T-cell (primary cell): ENCODE data around the gene FHL3. TPM values are rescaled to one million over a fixed set of nuclear protein-coding genes. Genes with fewer than 3 reads are reported as not detected.

ENCODE experiments used
- ATAC-seq, 4 experiments: fragments of 200-7000 bp in 3 of 4; fragments of 150-1000 bp in 1 of 4; cut with Tn5 transposase; replicated peaks in 1 of 4; 1 replicate in 3 of 4; 2 replicates in 1 of 4; pipeline ENCODE4 v1.10.0; 2021; ENCODE audit warnings: moderate library complexity in 3 of 4, mild to moderate bottlenecking in 2 of 4, moderate number of reproducible peaks in 1 of 4
- CTCF ChIA-PET, 2 donors: fragments of 300-600 bp; sonication (Branson Sonifier 250); formaldehyde crosslinking; loops; one replicate each; lab custom pipeline; 2022; ENCODE audit warnings: antibody characterized with exemption in 2 of 2; lab: Charles Lee
- POLR2A ChIA-PET, 2 donors: fragments of 300-600 bp; sonication (Branson Sonifier 250); formaldehyde crosslinking; loops; one replicate each; lab custom pipeline; 2022; ENCODE audit warnings: antibody characterized with exemption in 2 of 2; lab: Charles Lee
- DNase-seq, 35 experiments: peaks; one replicate each; pipeline versions ENCODE4 v3.0.0 to v3.0.0-alpha.2; 2013 to 2023
- H3K27ac ChIP-seq: one replicate; pipeline ENCODE4 v1.5.1; 2013; ENCODE audit warnings: low read length
- H3K27me3 ChIP-seq, 2 experiments: replicated peaks in 1 of 2; 1 replicate in 1 of 2; 2 replicates in 1 of 2; pipeline versions ENCODE4 v1.6.1 to v1.7.0; 2013; ENCODE audit warnings: low read length in 1 of 2, mixed read lengths in 1 of 2; ENCODE audit not compliant: control insufficient read depth in 2 of 2, insufficient read depth in 2 of 2; ENCODE audit errors: extremely low read depth in 1 of 2
- H3K36me3 ChIP-seq, 2 donors: 1 replicate in 1 of 2; 2 replicates in 1 of 2; pipeline versions ENCODE4 v1.6.1 to v1.7.0; 2013; ENCODE audit warnings: low read length in 1 of 2; ENCODE audit not compliant: control insufficient read depth in 2 of 2, insufficient read depth in 1 of 2; ENCODE audit errors: extremely low read depth in 1 of 2
- H3K4me1 ChIP-seq, 2 experiments: 1 replicate in 1 of 2; 2 replicates in 1 of 2; pipeline versions ENCODE4 v1.6.1 to v1.7.0; 2013; ENCODE audit warnings: low read length in 2 of 2, mixed read lengths in 1 of 2; ENCODE audit not compliant: insufficient read depth in 2 of 2, control insufficient read depth in 1 of 2; ENCODE audit errors: extremely low read depth in 1 of 2
- H3K4me3 ChIP-seq, 2 donors: 1 replicate in 1 of 2; 2 replicates in 1 of 2; pipeline versions ENCODE4 v1.5.1 to v1.7.0; 2013; ENCODE audit warnings: mild to moderate bottlenecking in 2 of 2, low read length in 1 of 2, moderate library complexity in 1 of 2; ENCODE audit not compliant: control insufficient read depth in 1 of 2; ENCODE audit errors: extremely low read depth in 1 of 2
- H3K9me3 ChIP-seq: 2 replicates; pipeline ENCODE4 v1.7.0; 2013
- H3K27ac Mint-ChIP-seq, 2 donors: one replicate each; pipeline ENCODE4 v1.8.0; 2020 to 2021; ENCODE audit warnings: mild to moderate bottlenecking in 2 of 2, mixed read lengths in 2 of 2
- H3K27me3 Mint-ChIP-seq, 2 donors: one replicate each; pipeline ENCODE4 v1.8.0; 2021 to 2022; ENCODE audit warnings: mixed read lengths in 2 of 2
- H3K36me3 Mint-ChIP-seq: one replicate; pipeline ENCODE4 v1.8.0; 2021; ENCODE audit warnings: mixed read lengths
- H3K4me1 Mint-ChIP-seq, 3 donors: one replicate each; pipeline ENCODE4 v1.8.0; 2020 to 2022; ENCODE audit warnings: mixed read lengths in 3 of 3, mild to moderate bottlenecking in 1 of 3
- H3K4me3 Mint-ChIP-seq, 3 donors: one replicate each; pipeline ENCODE4 v1.8.0; 2020 to 2022; ENCODE audit warnings: mild to moderate bottlenecking in 3 of 3, mixed read lengths in 3 of 3, moderate library complexity in 3 of 3
- H3K9me3 Mint-ChIP-seq, 3 donors: one replicate each; pipeline ENCODE4 v1.8.0; 2020 to 2022; ENCODE audit warnings: mixed read lengths in 3 of 3
- WGBS: methylation state at CpG from one replicate; pipeline ENCODE4 v1.1.5; 2013; ENCODE audit warnings: missing lambda C conversion rate; ENCODE audit not compliant: insufficient coverage; 5-methylcytosine and 5-hydroxymethylcytosine counted together
- total RNA-seq, 35 experiments: library from RNA in 6 of 35; stranded (reverse) in 6 of 35; fragments of 120-200 nt in 1 of 35; gene quantifications; one replicate each; pipeline versions ENCODE4 v1.2.1 to v1.2.4 and lab custom pipeline; 2013 to 2026

Gene FHL3, protein sequence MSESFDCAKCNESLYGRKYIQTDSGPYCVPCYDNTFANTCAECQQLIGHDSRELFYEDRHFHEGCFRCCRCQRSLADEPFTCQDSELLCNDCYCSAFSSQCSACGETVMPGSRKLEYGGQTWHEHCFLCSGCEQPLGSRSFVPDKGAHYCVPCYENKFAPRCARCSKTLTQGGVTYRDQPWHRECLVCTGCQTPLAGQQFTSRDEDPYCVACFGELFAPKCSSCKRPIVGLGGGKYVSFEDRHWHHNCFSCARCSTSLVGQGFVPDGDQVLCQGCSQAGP
- total RNA-seq (10 to 100 TPM in 2 of 5 donors, 1 to 10 TPM in 3; 4.1 to 19.3 (median 8.1) TPM), total RNA-seq (lab: John Stamatoyannopoulos, UW) (2.2 to 19.7 (median 4.9) reads per million in 29 experiments)
- total RNA-seq (2013): 6.9 TPM

DNA sequence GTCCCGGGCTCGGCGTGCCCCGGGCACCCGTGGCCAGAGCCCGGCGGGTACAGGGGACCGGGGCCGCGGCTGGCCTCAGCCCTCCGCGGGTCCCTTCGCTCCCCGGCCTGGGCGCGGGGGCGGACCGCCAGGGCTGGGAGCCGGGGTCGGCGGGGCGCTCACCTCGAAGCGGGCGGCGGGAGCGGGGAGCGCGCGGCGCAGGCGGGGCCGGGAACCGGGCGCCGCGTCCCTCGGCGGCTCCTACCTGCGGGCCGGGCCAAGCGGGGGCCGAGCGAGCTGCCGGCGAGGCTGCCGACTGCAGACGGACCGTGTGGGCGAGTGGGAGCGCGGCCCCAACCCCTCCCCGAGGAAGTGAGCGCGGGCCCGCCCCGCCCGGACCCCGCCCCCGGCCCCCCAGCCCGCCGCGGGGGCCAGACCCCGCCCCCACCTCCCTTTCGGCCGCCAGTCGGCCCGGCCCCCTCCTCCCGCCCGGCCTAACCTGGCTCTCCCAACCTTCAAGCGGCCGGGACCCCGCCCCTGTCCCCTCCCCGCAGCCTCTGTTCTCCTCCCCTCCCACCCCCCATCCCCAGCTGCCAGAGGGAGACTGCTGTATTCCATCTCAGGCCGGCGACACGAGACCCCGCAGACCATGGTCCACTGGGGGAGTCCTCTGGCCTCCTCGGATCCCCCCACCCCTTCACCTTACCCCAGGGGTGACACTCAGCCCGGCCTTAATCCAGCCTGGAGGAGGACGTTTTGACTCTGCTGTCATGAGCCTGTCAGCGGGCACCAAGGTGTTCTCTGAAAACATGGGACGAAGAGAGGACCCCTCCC is at the start of gene FHL3:
FHL3 (minus strand) TSS at position 320 of the 813 bp plus-strand sequence. CDS start 6,102 bp downstream, outside the sequence.
- Histone ChIP-seq H3K9me3 (no peaks in the 10 kb centered on the region), H3K27me3 (peaks cover 0 to 18% of the 10 kb centered on the region in 2 experiments), H3K27ac (peak within 1 kb of the TSS; percentile 72), H3K4me1 (peaks cover 0 to 45% of the 10 kb centered on the region in 2 experiments), H3K36me3 (no peaks in the 10 kb centered on the region), H3K4me3 (peak within 1 kb of the TSS; percentile 45 to 57)
- H3K27me3 Mint-ChIP-seq: peaks cover 0 to 3% of the 10 kb centered on the region in 2 donors
- DNase-seq (peak in 5 of 35 experiments; percentile 17 to 55 (median 44)), ATAC-seq (peak; percentile 33 to 57 (median 50))
- H3K9me3 Mint-ChIP-seq: no peaks in the 10 kb centered on the region
- POLR2A ChIA-PET: no interaction called here
- peaks cover 22 to 56% (median 50%) of the 10 kb centered on the region in 3 donors for H3K4me1 Mint-ChIP-seq
- 1% methylated on average over 61 of the region's 83 CpGs for WGBS
- CTCF ChIA-PET: no interaction called here
- no peaks in the 10 kb centered on the region for H3K36me3 Mint-ChIP-seq
- peak within 1 kb of the TSS; percentile 68 to 86 for H3K27ac Mint-ChIP-seq
- peak within 1 kb of the TSS; percentile 76 to 83 (median 77) for H3K4me3 Mint-ChIP-seq

DNA sequence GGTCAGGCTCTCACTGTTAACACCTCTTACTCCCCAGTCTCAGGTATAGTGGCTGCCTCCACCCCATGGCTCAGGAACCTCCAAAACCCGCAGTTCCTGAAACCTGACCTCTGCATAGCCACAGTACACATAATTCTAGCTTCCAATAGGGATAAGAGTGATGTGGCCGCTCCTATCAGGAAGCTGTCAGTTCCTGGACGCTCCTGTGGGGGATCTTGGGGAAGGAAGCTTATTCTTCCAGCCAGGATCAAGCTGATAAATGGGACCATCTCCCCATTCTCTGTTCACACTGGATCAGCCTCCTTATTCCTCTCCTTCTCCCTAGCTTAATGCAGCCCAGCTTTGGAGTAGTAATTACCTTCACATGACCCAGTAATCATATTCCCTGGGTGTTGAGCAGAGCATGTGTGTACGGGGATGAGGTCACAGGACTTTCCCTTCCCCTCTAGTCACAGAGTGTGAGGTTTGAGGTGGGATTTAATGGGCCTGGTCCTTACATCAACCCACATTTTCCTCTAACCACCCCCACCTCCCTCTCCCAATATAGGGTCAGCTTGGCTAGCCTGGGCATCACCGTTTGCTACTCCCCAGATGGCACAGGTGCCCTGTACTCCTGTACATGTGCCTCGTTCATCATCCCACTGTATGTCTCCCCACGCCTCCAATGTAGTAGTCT is 48.2 kb upstream of the FHL3 start:
- no peak overlapping the region for H3K27ac Mint-ChIP-seq
- H3K4me3 ChIP-seq: no peak overlapping the region
- ATAC-seq: no peak
- H3K4me1 Mint-ChIP-seq: peaks cover 7 to 8% (median 8%) of the 10 kb centered on the region in 3 donors
- H3K27ac ChIP-seq: no peak overlapping the region
- CTCF ChIA-PET: no interaction called here
- H3K36me3 Mint-ChIP-seq: no peaks in the 10 kb centered on the region
- no peaks in the 10 kb centered on the region for H3K9me3 ChIP-seq
- no CpG with 5 or more reads among the region's 7 CpGs for WGBS
- no peak overlapping the region for H3K4me3 Mint-ChIP-seq
- H3K9me3 Mint-ChIP-seq: no peaks in the 10 kb centered on the region
- H3K4me1 ChIP-seq: peaks cover 0 to 9% of the 10 kb centered on the region in 2 experiments
- H3K36me3 ChIP-seq: no peaks in the 10 kb centered on the region
- POLR2A ChIA-PET: no interaction called here
- no peak for DNase-seq
- peaks cover 4 to 13% of the 10 kb centered on the region in 2 donors for H3K27me3 Mint-ChIP-seq
- peaks cover 2 to 15% of the 10 kb centered on the region in 2 experiments for H3K27me3 ChIP-seq

DNA sequence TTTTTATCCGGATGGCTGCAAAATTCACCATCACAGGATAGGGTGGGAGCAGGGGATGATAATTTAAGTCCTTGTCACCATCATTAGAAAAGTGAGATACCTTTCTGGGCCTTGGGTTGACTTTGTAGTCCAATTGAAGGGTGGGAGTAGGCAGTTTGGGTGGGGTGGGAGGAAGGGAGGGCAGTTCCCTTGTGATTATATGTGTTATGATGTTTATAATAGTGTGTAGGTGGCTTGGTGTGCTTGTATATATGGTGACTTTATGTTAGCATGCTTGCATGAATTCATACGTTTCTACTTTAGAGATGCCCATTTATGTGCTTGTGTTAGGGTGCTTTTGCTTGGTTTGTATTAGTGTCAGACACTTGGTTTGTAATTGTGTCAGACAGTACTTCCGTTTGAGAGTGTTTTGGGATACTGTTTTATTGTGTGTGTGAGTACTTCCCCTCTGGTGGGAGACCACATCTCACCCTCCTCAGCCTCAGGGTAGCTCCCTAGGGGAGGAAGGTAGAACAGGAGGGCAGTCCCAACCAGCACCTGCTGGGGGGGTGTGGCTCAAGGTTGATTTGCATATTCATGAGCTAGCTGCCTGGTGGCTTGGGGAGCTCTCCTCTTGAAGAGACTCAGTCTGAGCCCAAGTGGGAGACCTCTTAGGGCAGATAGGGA is 47.6 kb upstream of the FHL3 start:
- no peaks in the 10 kb centered on the region for H3K9me3 ChIP-seq
- peaks cover 7 to 8% (median 8%) of the 10 kb centered on the region in 3 donors for H3K4me1 Mint-ChIP-seq
- H3K4me3 Mint-ChIP-seq: no peak overlapping the region
- ChIA-PET CTCF (no interaction called here), POLR2A (no interaction called here)
- H3K27ac ChIP-seq: no peak overlapping the region
- no peak overlapping the region for H3K27ac Mint-ChIP-seq
- peaks cover 7 to 22% of the 10 kb centered on the region in 2 experiments for H3K27me3 ChIP-seq
- no peaks in the 10 kb centered on the region for H3K9me3 Mint-ChIP-seq
- no peaks in the 10 kb centered on the region for H3K36me3 ChIP-seq
- no CpG with 5 or more reads among the region's 3 CpGs for WGBS
- peaks cover 4 to 9% of the 10 kb centered on the region in 2 donors for H3K27me3 Mint-ChIP-seq
- DNase-seq (peak in 3 of 35 experiments; percentile 6 to 40 (median 16)), ATAC-seq (peak in 2 of 4 experiments; percentile 44 to 75)
- H3K4me1 ChIP-seq: peaks cover 0 to 9% of the 10 kb centered on the region in 2 experiments
- no peaks in the 10 kb centered on the region for H3K36me3 Mint-ChIP-seq
- no peak overlapping the region for H3K4me3 ChIP-seq

DNA sequence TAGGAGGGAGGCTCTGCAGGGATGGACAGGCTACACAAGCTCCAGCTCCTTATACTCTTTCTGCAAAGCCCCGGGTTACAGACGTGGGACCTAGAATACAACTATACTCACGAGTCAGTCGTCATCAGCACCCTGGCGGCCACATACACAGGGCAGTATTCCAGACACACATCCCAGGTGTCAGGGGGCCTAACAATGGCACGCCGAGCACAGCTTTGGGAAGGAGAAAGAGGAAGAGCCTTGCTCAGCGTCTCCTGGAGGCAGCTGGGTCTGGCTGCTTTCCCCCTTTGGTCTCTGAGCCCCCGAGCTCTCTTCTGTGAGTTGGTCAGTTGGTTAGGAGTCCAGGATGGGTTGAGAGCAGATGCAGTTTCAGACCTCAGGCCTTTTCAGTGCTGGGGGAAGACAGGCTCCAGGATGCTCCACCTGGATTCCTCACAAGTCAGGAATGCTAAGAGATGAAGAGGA is 45.8 kb upstream of the FHL3 start:
- DNase-seq (no peak), ATAC-seq (no peak)
- Histone ChIP-seq H3K4me1 (peaks cover 2 to 16% of the 10 kb centered on the region in 2 experiments), H3K27ac (no peak overlapping the region), H3K36me3 (no peaks in the 10 kb centered on the region), H3K4me3 (no peak overlapping the region), H3K9me3 (no peaks in the 10 kb centered on the region), H3K27me3 (peaks cover 7 to 23% of the 10 kb centered on the region in 2 experiments)
- H3K4me1 Mint-ChIP-seq: peaks cover 8 to 9% (median 8%) of the 10 kb centered on the region in 3 donors
- no peaks in the 10 kb centered on the region for H3K9me3 Mint-ChIP-seq
- H3K36me3 Mint-ChIP-seq: no peaks in the 10 kb centered on the region
- ChIA-PET CTCF (no interaction called here), POLR2A (no interaction called here)
- 80% methylated on average over 6 of the region's 9 CpGs for WGBS
- no peak overlapping the region for H3K27ac Mint-ChIP-seq
- no peak overlapping the region for H3K4me3 Mint-ChIP-seq
- H3K27me3 Mint-ChIP-seq: peaks cover 6 to 9% of the 10 kb centered on the region in 2 donors

DNA sequence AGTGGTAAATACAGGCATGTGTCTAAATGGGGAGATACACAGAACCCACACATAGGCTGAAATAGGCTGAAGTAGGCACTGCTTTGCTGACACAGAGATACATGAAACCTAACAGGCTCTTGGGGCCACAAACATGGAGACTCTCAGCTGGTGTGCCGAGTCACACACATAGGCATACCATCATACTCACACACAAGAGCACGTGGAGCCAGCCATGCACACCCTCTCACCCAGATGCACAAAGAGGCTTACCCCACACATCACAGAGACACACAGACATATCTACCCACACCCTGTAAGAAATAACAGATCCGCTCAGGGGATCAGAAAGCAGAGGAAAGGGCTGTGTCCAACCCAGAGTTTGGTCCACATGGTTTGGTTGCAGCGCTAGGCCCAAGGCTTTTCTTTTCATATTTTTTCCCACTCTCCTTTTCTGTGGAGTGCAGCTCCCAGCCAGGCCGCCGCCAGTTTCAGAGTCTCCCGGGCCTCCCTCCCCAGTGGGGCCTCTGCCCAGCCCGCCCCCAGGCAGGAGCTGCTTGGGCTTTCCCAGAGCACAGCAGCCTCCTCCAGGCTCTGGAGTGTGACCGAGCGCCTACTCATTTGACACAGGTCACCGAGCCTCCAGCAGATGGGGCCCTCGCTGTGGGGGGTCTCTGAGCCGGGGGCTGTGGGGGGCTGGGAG is 45.2 kb upstream of the FHL3 start:
- no peaks in the 10 kb centered on the region for H3K36me3 Mint-ChIP-seq
- no peaks in the 10 kb centered on the region for H3K9me3 Mint-ChIP-seq
- Histone ChIP-seq H3K4me1 (peaks cover 2 to 20% of the 10 kb centered on the region in 2 experiments), H3K9me3 (no peaks in the 10 kb centered on the region), H3K36me3 (no peaks in the 10 kb centered on the region), H3K4me3 (no peak overlapping the region), H3K27ac (no peak overlapping the region), H3K27me3 (peaks cover 7 to 26% of the 10 kb centered on the region in 2 experiments)
- ATAC-seq: no peak
- H3K27ac Mint-ChIP-seq: no peak overlapping the region
- POLR2A ChIA-PET: no interaction called here
- peaks cover 5 to 8% of the 10 kb centered on the region in 2 donors for H3K27me3 Mint-ChIP-seq
- no peak overlapping the region for H3K4me3 Mint-ChIP-seq
- peaks cover 8 to 11% (median 8%) of the 10 kb centered on the region in 3 donors for H3K4me1 Mint-ChIP-seq
- 73% methylated on average over 6 of the region's 13 CpGs for WGBS
- CTCF ChIA-PET: no interaction called here
- no peak for DNase-seq
